ENCODE results near the gene TFDP1.

Gene TFDP1

DNA sequence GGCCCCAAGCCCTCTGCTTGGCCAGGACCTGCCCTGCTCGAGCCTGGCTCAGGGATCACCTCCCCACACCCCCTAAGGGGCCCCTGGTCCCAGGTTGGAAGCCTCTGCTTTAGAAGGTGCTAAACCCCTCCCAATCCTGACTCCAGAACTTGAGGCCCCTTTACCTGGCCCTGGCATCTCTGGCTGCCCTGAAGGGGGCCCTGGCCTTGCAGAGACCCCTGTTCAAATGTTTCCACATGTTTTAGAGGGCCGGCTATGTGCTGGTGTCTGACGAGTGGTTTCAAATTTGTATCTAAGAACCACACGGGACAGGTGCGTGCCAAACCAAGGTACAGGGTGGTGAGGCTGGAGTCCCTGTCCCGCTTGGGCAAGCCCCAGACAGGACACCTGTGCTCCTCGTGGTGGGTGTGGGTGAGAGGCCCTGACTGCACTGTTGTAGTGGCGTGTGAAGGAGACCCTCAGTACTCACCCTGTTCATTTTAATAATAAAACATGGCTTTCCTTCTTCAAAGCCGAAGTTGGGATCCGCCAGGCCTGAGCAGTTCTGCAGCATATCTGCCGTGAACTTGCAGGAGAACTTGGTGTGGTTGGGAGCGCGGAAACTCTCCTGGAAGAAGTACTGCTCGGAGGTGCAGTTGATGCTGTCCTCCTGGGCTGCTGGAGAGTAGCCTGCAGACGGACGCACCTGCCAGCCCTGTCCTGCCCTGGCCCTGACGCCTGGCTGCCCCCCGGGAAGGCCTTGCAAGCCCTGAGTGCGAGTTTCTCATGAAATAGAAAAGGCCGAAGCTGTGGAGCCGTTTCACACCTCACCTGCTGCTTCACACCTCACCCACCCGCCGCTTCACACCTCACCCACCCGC, 68.1 kb downstream of the TFDP1 start:
- DNase-seq (ENCODE audit: low read depth): no peak
- H3K4me3 ChIP-seq (ENCODE audit: control insufficient read depth, low read depth, low read length): no peak overlapping the region

DNA sequence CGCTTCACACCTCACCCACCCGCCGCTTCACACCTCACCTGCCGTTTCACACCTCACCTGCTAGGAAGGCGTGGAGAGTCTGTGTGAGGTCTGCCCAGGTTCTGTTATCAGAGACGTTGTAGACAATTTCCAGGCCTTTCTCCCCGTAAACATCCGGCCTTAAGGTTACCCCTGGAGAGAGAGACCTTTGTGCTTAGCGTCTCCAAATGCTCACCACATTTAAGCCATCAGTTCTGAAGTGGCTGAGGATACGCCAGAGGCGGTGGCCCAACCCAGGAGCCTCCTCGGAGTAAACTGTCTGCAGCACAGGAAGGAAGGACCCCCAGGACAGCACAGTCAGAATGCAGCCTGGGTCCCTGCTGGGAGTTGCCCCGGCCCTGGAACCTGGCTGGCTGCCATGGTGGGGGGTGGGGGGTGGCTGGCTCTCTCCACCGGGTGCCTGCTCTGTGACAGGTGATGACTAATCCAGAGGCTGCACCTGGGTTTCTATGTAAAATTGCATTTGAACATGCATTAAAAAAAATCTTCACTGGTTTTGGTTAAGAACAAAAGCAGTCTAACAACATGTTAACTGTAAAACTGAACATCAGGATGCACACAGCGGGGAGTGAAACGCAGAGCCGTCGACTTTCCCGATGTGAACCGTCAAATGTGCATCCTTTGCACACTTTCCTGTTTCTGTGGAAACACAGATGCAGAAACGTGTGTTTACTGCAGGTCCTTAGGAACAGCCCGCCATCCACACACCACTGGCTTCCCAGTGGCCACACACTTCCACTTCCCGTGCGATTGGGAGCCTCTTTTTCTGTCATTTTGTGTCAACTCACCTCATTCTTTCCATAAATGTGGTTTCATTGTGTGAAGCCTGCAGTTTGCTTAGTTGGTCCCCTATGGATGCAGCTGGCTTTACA, 69.0 kb downstream of the TFDP1 start:
- TF ChIP-seq, protein P1, sequence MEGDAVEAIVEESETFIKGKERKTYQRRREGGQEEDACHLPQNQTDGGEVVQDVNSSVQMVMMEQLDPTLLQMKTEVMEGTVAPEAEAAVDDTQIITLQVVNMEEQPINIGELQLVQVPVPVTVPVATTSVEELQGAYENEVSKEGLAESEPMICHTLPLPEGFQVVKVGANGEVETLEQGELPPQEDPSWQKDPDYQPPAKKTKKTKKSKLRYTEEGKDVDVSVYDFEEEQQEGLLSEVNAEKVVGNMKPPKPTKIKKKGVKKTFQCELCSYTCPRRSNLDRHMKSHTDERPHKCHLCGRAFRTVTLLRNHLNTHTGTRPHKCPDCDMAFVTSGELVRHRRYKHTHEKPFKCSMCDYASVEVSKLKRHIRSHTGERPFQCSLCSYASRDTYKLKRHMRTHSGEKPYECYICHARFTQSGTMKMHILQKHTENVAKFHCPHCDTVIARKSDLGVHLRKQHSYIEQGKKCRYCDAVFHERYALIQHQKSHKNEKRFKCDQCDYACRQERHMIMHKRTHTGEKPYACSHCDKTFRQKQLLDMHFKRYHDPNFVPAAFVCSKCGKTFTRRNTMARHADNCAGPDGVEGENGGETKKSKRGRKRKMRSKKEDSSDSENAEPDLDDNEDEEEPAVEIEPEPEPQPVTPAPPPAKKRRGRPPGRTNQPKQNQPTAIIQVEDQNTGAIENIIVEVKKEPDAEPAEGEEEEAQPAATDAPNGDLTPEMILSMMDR (conservative IDR thresholded peaks at IDR 0.05; ENCODE audit: control insufficient read depth, insufficient read depth, low read depth, low read length): no peak
- no peak overlapping the region for H3K4me3 ChIP-seq (ENCODE audit: control insufficient read depth, low read depth, low read length)
- no peak for DNase-seq (ENCODE audit: low read depth)

More for the DNA sequence above, 68.1 kb downstream of the TFDP1 start:
- TF ChIP-seq, protein P1 (conservative IDR thresholded peaks at IDR 0.05; ENCODE audit: control insufficient read depth, insufficient read depth, low read depth, low read length): no peak

DNA sequence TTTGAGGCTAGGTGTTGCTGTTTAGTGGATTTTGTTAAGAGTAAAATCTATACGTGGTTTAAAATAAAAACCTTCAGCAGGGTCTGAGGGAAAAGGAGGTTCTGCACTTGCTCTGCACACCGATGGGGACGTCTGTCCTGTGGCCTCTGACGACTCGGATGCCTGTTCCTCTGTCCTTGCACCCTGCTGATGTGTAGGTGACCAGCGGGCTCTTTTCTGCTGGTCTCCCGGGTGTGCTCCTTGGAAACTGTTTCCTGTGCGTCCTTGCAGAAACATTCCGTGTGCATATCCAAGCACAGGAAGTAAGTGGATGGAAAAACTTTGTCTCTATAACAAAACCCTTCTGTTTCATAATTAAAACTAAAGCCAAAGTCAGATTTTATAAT, 69.6 kb downstream of the TFDP1 start:
- no peak for DNase-seq (ENCODE audit: low read depth)
- no peak overlapping the region for H3K4me3 ChIP-seq (ENCODE audit: control insufficient read depth, low read depth, low read length)
- TF ChIP-seq, protein P1 (conservative IDR thresholded peaks at IDR 0.05; ENCODE audit: control insufficient read depth, insufficient read depth, low read depth, low read length): no peak

DNA sequence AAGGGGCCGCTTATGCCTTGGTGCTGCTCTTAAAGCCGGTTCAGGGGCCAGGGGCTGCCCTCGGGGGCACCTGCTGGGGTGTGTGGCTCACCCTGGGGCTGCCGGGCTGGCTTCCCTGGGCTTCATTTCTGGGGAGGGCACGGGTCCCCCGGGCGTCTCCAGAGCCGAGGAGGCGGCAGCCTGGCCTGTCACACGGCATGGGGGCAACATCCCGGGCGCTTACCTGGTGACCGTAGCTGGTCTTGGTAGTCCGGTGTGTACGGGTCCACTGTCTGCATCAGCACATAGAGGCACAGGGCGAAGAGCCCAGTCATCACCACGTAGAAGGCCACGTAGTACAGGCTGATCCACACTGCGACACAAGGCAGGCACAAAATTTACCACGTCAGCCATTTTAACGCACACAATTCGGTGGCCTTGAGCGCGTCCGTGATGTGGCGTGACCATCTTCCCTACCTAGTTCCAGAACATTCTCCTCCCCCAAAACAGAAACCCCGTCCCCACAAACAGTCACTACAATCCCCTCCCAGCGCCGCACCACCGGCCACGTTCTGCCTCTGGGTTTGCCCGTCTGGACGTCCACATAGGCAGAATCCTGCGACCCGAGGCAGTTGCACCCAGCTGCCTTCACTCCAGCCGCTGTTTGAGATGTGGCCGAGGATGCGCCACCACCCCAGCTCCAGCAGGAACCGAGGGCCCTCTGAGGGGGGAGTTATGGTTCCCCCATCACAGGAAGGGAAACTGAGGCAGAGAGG, 70.2 kb downstream of the TFDP1 start:
- no peak overlapping the region for H3K4me3 ChIP-seq (ENCODE audit: control insufficient read depth, low read depth, low read length)
- no peak for DNase-seq (ENCODE audit: low read depth)
- TF ChIP-seq, protein P1 (conservative IDR thresholded peaks at IDR 0.05; ENCODE audit: control insufficient read depth, insufficient read depth, low read depth, low read length): no peak

DNA sequence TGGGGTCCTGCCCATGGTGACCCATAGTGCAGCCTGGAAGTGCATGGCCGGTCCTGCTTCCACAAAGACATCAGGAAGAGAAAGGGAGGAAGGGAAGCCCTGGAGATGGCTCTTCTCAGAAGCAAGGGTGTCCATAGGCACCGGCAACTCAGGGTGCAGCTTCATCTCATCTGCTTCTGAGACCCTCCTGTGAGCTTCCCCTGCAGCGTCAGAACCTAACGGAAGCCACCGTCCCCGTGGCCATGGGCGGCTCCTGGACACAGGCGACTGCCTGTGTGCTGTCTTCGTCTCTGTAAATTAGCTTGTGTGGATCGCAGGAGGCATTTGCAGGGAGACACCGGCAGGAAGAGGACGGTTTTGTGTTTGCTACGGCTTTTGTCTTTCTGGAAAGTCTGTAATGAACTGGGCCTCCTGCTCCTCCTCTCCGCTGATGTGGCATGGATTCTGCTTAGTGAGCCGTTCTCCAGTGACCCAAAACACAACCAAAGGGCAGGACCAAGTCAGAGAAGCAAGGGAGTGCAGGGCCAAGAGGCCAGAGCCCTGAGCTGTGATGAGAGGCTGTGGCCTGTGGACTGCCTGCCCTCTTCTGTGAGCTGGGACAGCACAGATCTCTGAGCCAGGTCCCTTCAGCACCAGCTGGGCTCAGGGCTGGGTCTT, 70.9 kb downstream of the TFDP1 start:
- H3K4me3 ChIP-seq (ENCODE audit: control insufficient read depth, low read depth, low read length): no peak overlapping the region
- no peak for DNase-seq (ENCODE audit: low read depth)
- TF ChIP-seq, protein P1 (conservative IDR thresholded peaks at IDR 0.05; ENCODE audit: control insufficient read depth, insufficient read depth, low read depth, low read length): no peak

Data from fibroblast of mammary gland (primary cell).